ENCODE measurements around the gene PDE6B.

- TF ChIP-seq CTCF (IDR thresholded peaks at IDR 0.05), result no peak
- TF ChIP-seq POLR2A (IDR thresholded peaks at IDR 0.05), result no peak
- TF ChIP-seq EP300 (IDR thresholded peaks at IDR 0.05), result no peak
Measured at GRCh38 chr4:629915-630641, 4.7 kb downstream of the PDE6B start.

Measured in ovary (tissue), 3 donors.